OCI-LY1 (cell line): ENCODE results near the gene TPCN2.

Experiments
- H2AFZ ChIP-seq: fragments of 200-600 bp; sonication (generic), shearing (Covaris generic); 2 replicates; pipeline ENCODE4 v1.6.0; 2014; ENCODE audit warnings: antibody characterized with exemption, mild to moderate bottlenecking, low read length
- H3F3A ChIP-seq: fragments of 200-600 bp; sonication (generic), shearing (Covaris generic); 2 replicates; pipeline ENCODE4 v1.6.0; 2014; ENCODE audit warnings: mild to moderate bottlenecking, antibody characterized with exemption, low read length, moderate library complexity; ENCODE audit not compliant: insufficient read depth
- H3K27ac ChIP-seq: fragments of 200-600 bp; sonication (generic); 2 replicates; pipeline ENCODE4 v1.5.1; 2014; ENCODE audit warnings: low read length, mixed run types, mild to moderate bottlenecking, low read depth; ENCODE audit not compliant: poor library complexity, severe bottlenecking
- H3K27me3 ChIP-seq: fragments of 200-600 bp; sonication (generic); 2 replicates; pipeline ENCODE4 v1.6.0; 2014; ENCODE audit warnings: antibody characterized with exemption, mild to moderate bottlenecking, low read length, moderate library complexity; ENCODE audit not compliant: insufficient read depth
- H3K36me3 ChIP-seq: fragments of 200-600 bp; sonication (generic); 2 replicates; pipeline ENCODE4 v1.6.1; 2014; ENCODE audit warnings: mild to moderate bottlenecking, antibody characterized with exemption, low read length, moderate library complexity, mixed read lengths; ENCODE audit not compliant: insufficient read depth
- H3K4me1 ChIP-seq: fragments of 200-600 bp; sonication (generic); 2 replicates; pipeline ENCODE4 v1.5.1; 2014; ENCODE audit warnings: mild to moderate bottlenecking, low read length, moderate library complexity; ENCODE audit not compliant: insufficient read depth, severe bottlenecking
- H3K4me2 ChIP-seq: fragments of 200-600 bp; sonication (generic), shearing (Covaris generic); 2 replicates; pipeline ENCODE4 v1.6.1; 2014; ENCODE audit warnings: low read length
- H3K4me3 ChIP-seq: fragments of 200-600 bp; sonication (generic); 2 replicates; pipeline ENCODE4 v1.5.1; 2014; ENCODE audit warnings: low read length, low read depth, mild to moderate bottlenecking, mixed read lengths; ENCODE audit not compliant: poor library complexity, severe bottlenecking
- H3K79me2 ChIP-seq: fragments of 200-600 bp; shearing (Covaris generic); 2 replicates; pipeline ENCODE4 v1.6.1; 2016; ENCODE audit warnings: mixed run types, low read length, mixed read lengths; ENCODE audit not compliant: insufficient read depth
- H3K9ac ChIP-seq: fragments of 200-600 bp; sonication (generic), shearing (Covaris generic); 2 replicates; pipeline ENCODE4 v1.6.1; 2014; ENCODE audit warnings: mild to moderate bottlenecking, low read length, mixed read lengths
- H3K9me2 ChIP-seq: fragments of 200-600 bp; sonication (generic), shearing (Covaris generic); 2 replicates; pipeline ENCODE4 v1.6.1; 2014; ENCODE audit warnings: low read depth, mild to moderate bottlenecking, low read length, mixed read lengths
- H3K9me3 ChIP-seq: fragments of 200-600 bp; shearing (Covaris generic); 2 replicates; pipeline ENCODE4 v1.6.1; 2014; ENCODE audit warnings: low read length, mixed read lengths
- H4K20me1 ChIP-seq: fragments of 200-600 bp; sonication (generic), shearing (Covaris generic); 2 replicates; pipeline ENCODE4 v1.6.0; 2016; ENCODE audit warnings: mild to moderate bottlenecking, low read length; ENCODE audit not compliant: insufficient read depth
- EZH2 ChIP-seq: fragments of 200-600 bp; sonication (generic), shearing (Covaris generic); IDR thresholded peaks from 2 replicates; pipeline ENCODE4 v1.8.0; 2017; ENCODE audit warnings: borderline replicate concordance, mixed run types, mild to moderate bottlenecking, antibody characterized with exemption, low read length, moderate library complexity, mixed read lengths
- TF ChIP-seq, protein P1 (sequence below): fragments of 200-600 bp; sonication (generic), shearing (Covaris generic); IDR thresholded peaks from 2 replicates; pipeline ENCODE4 v1.5.1; 2017; ENCODE audit warnings: mild to moderate bottlenecking, antibody characterized with exemption, low read length, moderate library complexity, mixed read lengths

Gene TPCN2

DNA sequence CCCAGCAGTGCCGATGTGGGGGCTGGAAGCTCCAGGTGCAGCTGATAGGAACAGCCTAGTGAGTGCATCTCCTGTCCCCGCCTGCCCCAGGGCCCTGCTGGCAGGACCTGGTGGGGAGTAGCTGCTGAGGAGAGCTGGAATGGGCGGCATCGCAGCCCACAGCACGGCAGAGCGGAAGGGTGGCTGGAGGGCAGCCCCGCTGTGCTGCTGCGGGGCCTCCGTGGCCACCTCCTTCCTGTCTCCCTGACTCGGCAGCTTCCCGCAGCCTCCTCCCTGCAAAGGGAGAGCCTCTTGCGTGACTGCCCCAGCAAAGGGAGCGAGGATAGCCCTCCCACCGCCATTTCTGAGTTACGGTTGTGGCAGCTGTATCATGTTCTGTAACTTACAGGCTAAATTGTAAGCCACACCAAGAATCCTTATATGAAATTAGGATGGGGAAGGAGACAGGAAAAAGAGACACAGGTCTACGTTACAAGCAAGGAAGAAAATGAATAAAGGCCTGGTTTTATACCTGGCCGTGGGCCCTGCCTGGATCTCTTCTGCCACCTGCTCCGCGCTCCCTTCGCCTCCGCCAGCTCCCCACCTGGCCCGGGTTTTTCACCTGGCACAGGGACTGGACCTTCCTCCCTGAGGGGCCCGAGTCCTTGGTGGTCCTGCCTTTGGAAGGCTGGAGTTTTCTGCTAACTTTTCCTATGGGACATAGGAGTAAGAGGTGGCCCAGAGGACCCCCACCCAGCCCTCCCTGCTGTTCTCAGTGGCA, 10.0 kb downstream of the TPCN2 start:
- no peak overlapping the region for H2AFZ ChIP-seq
- H3K9me3 ChIP-seq: no peaks in the 10 kb centered on the region
- no peak overlapping the region for H3K9ac ChIP-seq
- no peaks in the 10 kb centered on the region for H3F3A ChIP-seq
- TF ChIP-seq, protein P1, sequence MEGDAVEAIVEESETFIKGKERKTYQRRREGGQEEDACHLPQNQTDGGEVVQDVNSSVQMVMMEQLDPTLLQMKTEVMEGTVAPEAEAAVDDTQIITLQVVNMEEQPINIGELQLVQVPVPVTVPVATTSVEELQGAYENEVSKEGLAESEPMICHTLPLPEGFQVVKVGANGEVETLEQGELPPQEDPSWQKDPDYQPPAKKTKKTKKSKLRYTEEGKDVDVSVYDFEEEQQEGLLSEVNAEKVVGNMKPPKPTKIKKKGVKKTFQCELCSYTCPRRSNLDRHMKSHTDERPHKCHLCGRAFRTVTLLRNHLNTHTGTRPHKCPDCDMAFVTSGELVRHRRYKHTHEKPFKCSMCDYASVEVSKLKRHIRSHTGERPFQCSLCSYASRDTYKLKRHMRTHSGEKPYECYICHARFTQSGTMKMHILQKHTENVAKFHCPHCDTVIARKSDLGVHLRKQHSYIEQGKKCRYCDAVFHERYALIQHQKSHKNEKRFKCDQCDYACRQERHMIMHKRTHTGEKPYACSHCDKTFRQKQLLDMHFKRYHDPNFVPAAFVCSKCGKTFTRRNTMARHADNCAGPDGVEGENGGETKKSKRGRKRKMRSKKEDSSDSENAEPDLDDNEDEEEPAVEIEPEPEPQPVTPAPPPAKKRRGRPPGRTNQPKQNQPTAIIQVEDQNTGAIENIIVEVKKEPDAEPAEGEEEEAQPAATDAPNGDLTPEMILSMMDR: no peak
- no peak for TF ChIP-seq EZH2
- no peaks in the 10 kb centered on the region for H3K27me3 ChIP-seq
- H3K79me2 ChIP-seq: no peaks in the 10 kb centered on the region
- H3K27ac ChIP-seq: no peak overlapping the region
- no peaks in the 10 kb centered on the region for H4K20me1 ChIP-seq
- no peaks in the 10 kb centered on the region for H3K9me2 ChIP-seq
- peaks cover 9% of the 10 kb centered on the region; the same call in 1 of the 2 replicates for H3K36me3 ChIP-seq
- no peak overlapping the region for H3K4me3 ChIP-seq
- H3K4me1 ChIP-seq: peaks cover 30% of the 10 kb centered on the region
- no peak overlapping the region for H3K4me2 ChIP-seq

DNA sequence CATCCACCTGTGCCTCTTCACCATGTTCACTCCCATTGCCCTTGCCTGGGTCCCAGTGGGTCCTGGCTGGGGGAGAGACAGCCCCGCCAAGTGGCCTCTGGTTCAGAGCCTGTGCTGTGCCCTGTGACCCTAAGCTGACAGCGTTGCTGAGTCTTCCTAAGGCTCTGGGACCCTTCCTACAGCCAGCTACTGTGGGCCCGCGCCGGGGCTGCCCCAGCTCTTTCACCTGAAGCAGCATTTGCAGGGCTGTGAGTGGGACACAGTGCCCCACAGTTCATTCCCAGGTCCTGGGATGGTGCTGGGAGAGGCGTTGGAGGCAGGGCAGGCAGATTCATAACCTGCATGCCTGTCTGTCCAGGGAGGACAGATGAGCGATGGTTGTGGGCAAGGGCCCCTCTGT, 10.7 kb downstream of the TPCN2 start:
- H3K4me1 ChIP-seq: peaks cover 24% of the 10 kb centered on the region
- H3K4me3 ChIP-seq: no peak overlapping the region
- no peaks in the 10 kb centered on the region for H3K79me2 ChIP-seq
- H2AFZ ChIP-seq: no peak overlapping the region
- TF ChIP-seq EZH2: no peak
- TF ChIP-seq, protein P1: no peak
- no peak overlapping the region for H3K9ac ChIP-seq
- H3K9me2 ChIP-seq: no peaks in the 10 kb centered on the region
- H3K27ac ChIP-seq: no peak overlapping the region
- no peak overlapping the region for H3K4me2 ChIP-seq
- peaks cover 2% of the 10 kb centered on the region; the same call in 1 of the 2 replicates for H3K36me3 ChIP-seq
- H4K20me1 ChIP-seq: no peaks in the 10 kb centered on the region
- H3K27me3 ChIP-seq: no peaks in the 10 kb centered on the region
- no peaks in the 10 kb centered on the region for H3F3A ChIP-seq
- H3K9me3 ChIP-seq: no peaks in the 10 kb centered on the region

DNA sequence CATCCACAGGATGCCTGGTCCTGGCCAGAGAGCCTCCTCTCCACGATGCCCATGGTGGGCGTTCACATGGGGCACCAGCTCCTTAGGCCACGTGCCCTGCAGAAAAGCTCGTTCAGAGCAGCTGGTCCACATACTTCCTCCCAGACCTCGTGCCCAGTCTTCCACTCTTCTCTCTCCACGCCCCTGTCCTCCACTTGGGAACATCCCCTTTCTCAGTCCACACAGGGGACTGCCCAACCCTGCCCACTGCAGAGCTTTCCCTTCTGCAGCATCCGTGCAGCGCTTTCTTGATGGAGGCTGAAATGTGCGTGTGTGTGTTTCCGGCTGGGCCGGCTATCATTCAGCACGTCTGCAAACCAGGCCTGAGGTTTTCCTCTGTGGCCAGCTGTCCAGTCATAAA, 11.3 kb downstream of the TPCN2 start:
- Histone ChIP-seq H2AFZ (no peak overlapping the region), H3K4me2 (no peak overlapping the region), H3K27me3 (no peaks in the 10 kb centered on the region), H3K4me1 (peaks cover 19% of the 10 kb centered on the region), H3K9me3 (no peaks in the 10 kb centered on the region), H4K20me1 (no peaks in the 10 kb centered on the region), H3K4me3 (no peak overlapping the region), H3K9me2 (no peaks in the 10 kb centered on the region), H3K9ac (no peak overlapping the region), H3F3A (no peaks in the 10 kb centered on the region), H3K27ac (no peak overlapping the region), H3K79me2 (no peaks in the 10 kb centered on the region), H3K36me3 (no peaks in the 10 kb centered on the region)
- TF ChIP-seq, protein P1: no peak
- TF ChIP-seq EZH2: no peak
